T-cell (primary cell): Measurements from ENCODE around the gene RINL. TPM values are rescaled to one million over a fixed set of nuclear protein-coding genes. Genes with fewer than 3 reads are reported as not detected.
A peak's percentile ranks its signal among the peaks of the same experiment; 100 is the strongest.
"Not testable (repeated sequence)": the region's sequence is repeated elsewhere in the genome, so short reads cannot be mapped to it uniquely, and the experiment has no call there.

Experiments
- ATAC-seq, 4 experiments: fragments of 200-7000 bp in 3 of 4; fragments of 150-1000 bp in 1 of 4; cut with Tn5 transposase; replicated peaks in 1 of 4; 1 replicate in 3 of 4; 2 replicates in 1 of 4; pipeline ENCODE4 v1.10.0; 2021; ENCODE audit warnings: moderate library complexity in 3 of 4, mild to moderate bottlenecking in 2 of 4, moderate number of reproducible peaks in 1 of 4
- CTCF ChIA-PET, 2 donors: fragments of 300-600 bp; sonication (Branson Sonifier 250); formaldehyde crosslinking; loops; one replicate each; lab custom pipeline; 2022; ENCODE audit warnings: antibody characterized with exemption in 2 of 2; lab: Charles Lee
- POLR2A ChIA-PET, 2 donors: fragments of 300-600 bp; sonication (Branson Sonifier 250); formaldehyde crosslinking; loops; one replicate each; lab custom pipeline; 2022; ENCODE audit warnings: antibody characterized with exemption in 2 of 2; lab: Charles Lee
- DNase-seq, 35 experiments: peaks; one replicate each; pipeline versions ENCODE4 v3.0.0 to v3.0.0-alpha.2; 2013 to 2023
- H3K27ac ChIP-seq: one replicate; pipeline ENCODE4 v1.5.1; 2013; ENCODE audit warnings: low read length
- H3K27me3 ChIP-seq, 2 experiments: replicated peaks in 1 of 2; 1 replicate in 1 of 2; 2 replicates in 1 of 2; pipeline versions ENCODE4 v1.6.1 to v1.7.0; 2013; ENCODE audit warnings: low read length in 1 of 2, mixed read lengths in 1 of 2; ENCODE audit not compliant: control insufficient read depth in 2 of 2, insufficient read depth in 2 of 2; ENCODE audit errors: extremely low read depth in 1 of 2
- H3K36me3 ChIP-seq, 2 donors: 1 replicate in 1 of 2; 2 replicates in 1 of 2; pipeline versions ENCODE4 v1.6.1 to v1.7.0; 2013; ENCODE audit warnings: low read length in 1 of 2; ENCODE audit not compliant: control insufficient read depth in 2 of 2, insufficient read depth in 1 of 2; ENCODE audit errors: extremely low read depth in 1 of 2
- H3K4me1 ChIP-seq, 2 experiments: 1 replicate in 1 of 2; 2 replicates in 1 of 2; pipeline versions ENCODE4 v1.6.1 to v1.7.0; 2013; ENCODE audit warnings: low read length in 2 of 2, mixed read lengths in 1 of 2; ENCODE audit not compliant: insufficient read depth in 2 of 2, control insufficient read depth in 1 of 2; ENCODE audit errors: extremely low read depth in 1 of 2
- H3K4me3 ChIP-seq, 2 donors: 1 replicate in 1 of 2; 2 replicates in 1 of 2; pipeline versions ENCODE4 v1.5.1 to v1.7.0; 2013; ENCODE audit warnings: mild to moderate bottlenecking in 2 of 2, low read length in 1 of 2, moderate library complexity in 1 of 2; ENCODE audit not compliant: control insufficient read depth in 1 of 2; ENCODE audit errors: extremely low read depth in 1 of 2
- H3K9me3 ChIP-seq: 2 replicates; pipeline ENCODE4 v1.7.0; 2013
- H3K27ac Mint-ChIP-seq, 2 donors: one replicate each; pipeline ENCODE4 v1.8.0; 2020 to 2021; ENCODE audit warnings: mild to moderate bottlenecking in 2 of 2, mixed read lengths in 2 of 2
- H3K27me3 Mint-ChIP-seq, 2 donors: one replicate each; pipeline ENCODE4 v1.8.0; 2021 to 2022; ENCODE audit warnings: mixed read lengths in 2 of 2
- H3K36me3 Mint-ChIP-seq: one replicate; pipeline ENCODE4 v1.8.0; 2021; ENCODE audit warnings: mixed read lengths
- H3K4me1 Mint-ChIP-seq, 3 donors: one replicate each; pipeline ENCODE4 v1.8.0; 2020 to 2022; ENCODE audit warnings: mixed read lengths in 3 of 3, mild to moderate bottlenecking in 1 of 3
- H3K4me3 Mint-ChIP-seq, 3 donors: one replicate each; pipeline ENCODE4 v1.8.0; 2020 to 2022; ENCODE audit warnings: mild to moderate bottlenecking in 3 of 3, mixed read lengths in 3 of 3, moderate library complexity in 3 of 3
- H3K9me3 Mint-ChIP-seq, 3 donors: one replicate each; pipeline ENCODE4 v1.8.0; 2020 to 2022; ENCODE audit warnings: mixed read lengths in 3 of 3
- WGBS: methylation state at CpG from one replicate; pipeline ENCODE4 v1.1.5; 2013; ENCODE audit warnings: missing lambda C conversion rate; ENCODE audit not compliant: insufficient coverage; 5-methylcytosine and 5-hydroxymethylcytosine counted together
- total RNA-seq, 35 experiments: library from RNA in 6 of 35; stranded (reverse) in 6 of 35; fragments of 120-200 nt in 1 of 35; gene quantifications; one replicate each; pipeline versions ENCODE4 v1.2.1 to v1.2.4 and lab custom pipeline; 2013 to 2026

RINL gene
- total RNA-seq, 5 donors from 2014 or later (not counting 1 experiment from before 2014, with no cell fraction given): 44.2 to 81.3 (median 71.0) TPM

- H3K27me3 Mint-ChIP-seq: no peaks in the 10 kb centered on the region
- H3K9me3 ChIP-seq: no peaks in the 10 kb centered on the region
- no peak overlapping the region for H3K27ac Mint-ChIP-seq
- no peak overlapping the region for H3K4me3 ChIP-seq
- H3K4me1 ChIP-seq: peaks cover 0 to 5% of the 10 kb centered on the region in 2 experiments
- H3K9me3 Mint-ChIP-seq: no peaks in the 10 kb centered on the region
- ChIA-PET POLR2A (interaction anchor here in 1 of 2 donors (0.7 kb wide), 1 partner anchor 50 kb away, joined by 5 read pairs; no protein-coding TSS in a partner anchor), CTCF (interaction anchor here (0.6 to 1.0 kb wide), 2 partner anchors 20 to 627 kb away, joined by 5 to 8 read pairs; no protein-coding TSS in a partner anchor)
- no peak for ATAC-seq
- peaks cover 10% of the 10 kb centered on the region for H3K36me3 Mint-ChIP-seq
- no peak for DNase-seq
- peaks cover 7 to 8% (median 8%) of the 10 kb centered on the region in 3 donors for H3K4me1 Mint-ChIP-seq
- no peaks in the 10 kb centered on the region for H3K27me3 ChIP-seq
- H3K36me3 ChIP-seq: peaks cover 13 to 26% of the 10 kb centered on the region in 2 donors
- no peak overlapping the region for H3K27ac ChIP-seq
- no peak overlapping the region for H3K4me3 Mint-ChIP-seq
These were observed 12.6 kb upstream of the RINL start for GRCh38 chr19:38890686-38891085.

DNA sequence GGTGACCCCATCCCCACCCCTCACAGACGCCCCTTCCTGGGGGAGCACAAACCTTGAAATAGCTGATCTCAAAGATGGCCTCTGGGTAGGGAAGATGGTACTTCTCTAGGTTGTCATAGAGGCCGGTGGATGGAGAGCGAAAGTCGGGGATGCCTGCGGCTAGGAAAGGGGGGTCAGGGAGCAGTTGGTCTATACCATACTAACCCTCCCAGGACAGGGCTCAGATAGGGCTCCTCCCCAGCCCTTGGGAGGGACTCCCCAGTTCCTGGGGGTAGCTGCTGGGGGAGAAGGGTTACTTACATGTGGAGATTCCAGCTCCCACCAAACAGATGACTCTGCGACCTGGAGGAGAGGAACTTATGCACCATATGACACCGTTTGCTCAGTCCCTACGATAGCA, 11.7 kb upstream of the RINL start:
- Histone ChIP-seq H3K4me3 (no peak overlapping the region), H3K27me3 (no peaks in the 10 kb centered on the region), H3K9me3 (no peaks in the 10 kb centered on the region), H3K4me1 (peaks cover 0 to 5% of the 10 kb centered on the region in 2 experiments), H3K36me3 (peaks cover 13 to 26% of the 10 kb centered on the region in 2 donors), H3K27ac (no peak overlapping the region)
- Mint-ChIP-seq H3K4me1 (peaks cover 4 to 8% (median 7%) of the 10 kb centered on the region in 3 donors), H3K36me3 (peaks cover 10% of the 10 kb centered on the region), H3K27ac (no peak overlapping the region), H3K9me3 (no peaks in the 10 kb centered on the region), H3K27me3 (no peaks in the 10 kb centered on the region), H3K4me3 (no peak overlapping the region)
- ChIA-PET CTCF (interaction anchor here in 1 of 2 donors (1.0 kb wide), 1 partner anchor 20 kb away, joined by 5 read pairs; no protein-coding TSS in a partner anchor), POLR2A (interaction anchor here in 1 of 2 donors (1.0 kb wide), 1 partner anchor 10 kb away, joined by 4 read pairs; the partner anchor contains the start of gene NFKBIB)
- DNase-seq (no peak), ATAC-seq (no peak)
- 100% methylated on average over 1 of the region's 8 CpGs for WGBS

GRCh38 chr19:38888876-38889275, 10.8 kb upstream of the RINL start:
- Mint-ChIP-seq H3K4me1 (peaks cover 0 to 8% (median 4%) of the 10 kb centered on the region in 3 donors), H3K9me3 (no peaks in the 10 kb centered on the region), H3K4me3 (no peak overlapping the region), H3K36me3 (peaks cover 7% of the 10 kb centered on the region), H3K27ac (no peak overlapping the region), H3K27me3 (no peaks in the 10 kb centered on the region)
- H3K4me1 ChIP-seq: peaks cover 0 to 5% of the 10 kb centered on the region in 2 experiments
- DNase-seq (no peak), ATAC-seq (no peak)
- ChIA-PET CTCF (no interaction called here), POLR2A (no interaction called here)
- whole genome bisulfite sequencing: 100% methylated on average over 8 of the region's 17 CpGs
- H3K27me3 ChIP-seq: no peaks in the 10 kb centered on the region
- peaks cover 13 to 26% of the 10 kb centered on the region in 2 donors for H3K36me3 ChIP-seq
- H3K4me3 ChIP-seq: no peak overlapping the region
- H3K9me3 ChIP-seq: no peaks in the 10 kb centered on the region
- no peak overlapping the region for H3K27ac ChIP-seq

GRCh38 chr19:38884691-38885090, 6.6 kb upstream of the RINL start:
- Histone ChIP-seq H3K36me3 (peaks cover 12 to 35% of the 10 kb centered on the region in 2 donors), H3K4me1 (peaks cover 0 to 22% of the 10 kb centered on the region in 2 experiments)
- not testable (repeated sequence) for H3K9me3 ChIP-seq, H3K9me3 Mint-ChIP-seq, H3K27me3 Mint-ChIP-seq, DNase-seq, H3K27ac Mint-ChIP-seq, H3K4me3 Mint-ChIP-seq, H3K27me3 ChIP-seq, ATAC-seq, H3K4me3 ChIP-seq, H3K27ac ChIP-seq
- peaks cover 0 to 19% (median 17%) of the 10 kb centered on the region in 3 donors for H3K4me1 Mint-ChIP-seq
- ChIA-PET CTCF (interaction anchor here in 1 of 2 donors (0.6 kb wide), 1 partner anchor 482 kb away, joined by 3 read pairs; the partner anchor contains the start of gene FAM98C), POLR2A (interaction anchor here in 1 of 2 donors (0.7 kb wide), 1 partner anchor 41 kb away, joined by 7 read pairs; no protein-coding TSS in a partner anchor)
- WGBS: 100% methylated on average over 1 of the region's 3 CpGs
- H3K36me3 Mint-ChIP-seq: peaks cover 15% of the 10 kb centered on the region

DNA sequence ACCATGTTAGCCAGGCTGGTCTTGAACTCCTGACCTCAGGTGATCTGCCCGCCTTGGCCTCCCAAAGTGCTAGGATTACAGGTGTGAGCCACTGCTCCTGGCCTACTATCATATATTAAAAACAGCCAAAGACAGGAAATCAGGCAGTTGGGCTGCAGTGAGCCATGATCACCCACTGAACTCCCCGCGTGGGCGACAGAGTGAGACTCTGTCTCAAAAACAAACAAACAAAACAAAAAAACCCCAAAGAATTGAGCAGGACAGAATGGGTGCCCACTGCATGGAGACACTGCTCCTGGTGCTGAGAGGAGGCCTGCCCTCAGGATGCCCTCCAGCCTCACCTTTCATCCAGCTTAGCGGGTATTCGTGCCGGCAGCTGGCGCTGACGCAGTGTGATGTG, 5.2 kb upstream of the RINL start:
- no peaks in the 10 kb centered on the region for H3K9me3 Mint-ChIP-seq
- peaks cover 8 to 31% (median 25%) of the 10 kb centered on the region in 3 donors for H3K4me1 Mint-ChIP-seq
- WGBS: no CpG with 5 or more reads among the region's 9 CpGs
- H3K27me3 ChIP-seq: no peaks in the 10 kb centered on the region
- no peak overlapping the region for H3K4me3 ChIP-seq
- no peak overlapping the region for H3K27ac ChIP-seq
- peaks cover 7 to 37% of the 10 kb centered on the region in 2 experiments for H3K4me1 ChIP-seq
- no peaks in the 10 kb centered on the region for H3K9me3 ChIP-seq
- peak overlapping the region; percentile 39 to 48 for H3K27ac Mint-ChIP-seq
- H3K27me3 Mint-ChIP-seq: no peaks in the 10 kb centered on the region
- ChIA-PET CTCF (no interaction called here), POLR2A (interaction anchor here in 1 of 2 donors (1.2 kb wide), 1 partner anchor 41 kb away, joined by 3 read pairs; no protein-coding TSS in a partner anchor)
- H3K36me3 Mint-ChIP-seq: peaks cover 11% of the 10 kb centered on the region
- no peak overlapping the region for H3K4me3 Mint-ChIP-seq
- ATAC-seq (no peak), DNase-seq (no peak)
- H3K36me3 ChIP-seq: peaks cover 0 to 21% of the 10 kb centered on the region in 2 donors

- Mint-ChIP-seq H3K9me3 (no peaks in the 10 kb centered on the region), H3K27ac (peak overlapping the region; percentile 76 to 84), H3K36me3 (peaks cover 11% of the 10 kb centered on the region), H3K27me3 (no peaks in the 10 kb centered on the region), H3K4me1 (peaks cover 26 to 45% (median 36%) of the 10 kb centered on the region in 3 donors), H3K4me3 (no peak overlapping the region)
- 94% methylated on average over 15 of the region's 19 CpGs for WGBS
- Histone ChIP-seq H3K36me3 (peaks cover 2 to 23% of the 10 kb centered on the region in 2 donors), H3K27me3 (no peaks in the 10 kb centered on the region), H3K27ac (peak overlapping the region; percentile 94), H3K4me1 (peaks cover 7 to 49% of the 10 kb centered on the region in 2 experiments), H3K4me3 (no peak overlapping the region), H3K9me3 (no peaks in the 10 kb centered on the region)
- no peak for ATAC-seq
- no peak for DNase-seq
- ChIA-PET POLR2A (no interaction called here), CTCF (interaction anchor here in 1 of 2 donors (1.0 kb wide), 1 partner anchor 478 kb away, joined by 3 read pairs; the partner anchor contains the start of gene FAM98C)
These were observed 3.0 kb upstream of the RINL start for GRCh38 chr19:38880882-38881609.
